CD4-positive, alpha-beta memory T cell (primary cell): ENCODE results near the gene PTPN18. TPM values are rescaled to one million over a fixed set of nuclear protein-coding genes. Genes with fewer than 3 reads are reported as not detected.
"Not testable (repeated sequence)": the region's sequence is repeated elsewhere in the genome, so short reads cannot be mapped to it uniquely, and the experiment has no call there.

Experiments used
- CTCF ChIA-PET: fragments of 350-600 bp; sonication (Branson Sonifier 250); formaldehyde crosslinking; loops from one replicate; lab custom pipeline; 2021; ENCODE audit warnings: inconsistent platforms; ENCODE audit not compliant: partially characterized antibody; lab: Charles Lee
- POLR2A ChIA-PET: fragments of 350-600 bp; sonication (Branson Sonifier 250); formaldehyde crosslinking; loops from one replicate; lab custom pipeline; 2021; ENCODE audit not compliant: partially characterized antibody; lab: Charles Lee
- DNase-seq, 5 donors: peaks; one replicate each; pipeline versions ENCODE4 v3.0.0 to v3.0.0-alpha.2; 2020 to 2022; ENCODE audit warnings: mixed read lengths in 1 of 5
- H3K27ac ChIP-seq: one replicate; pipeline ENCODE4 v1.7.0; 2013; ENCODE audit warnings: low read depth, low read length
- H3K27me3 ChIP-seq: 2 replicates; pipeline ENCODE4 v1.7.0; 2013; ENCODE audit warnings: mild to moderate bottlenecking, low read length, moderate library complexity; ENCODE audit not compliant: insufficient read depth
- H3K36me3 ChIP-seq: 2 replicates; pipeline ENCODE4 v1.7.0; 2013; ENCODE audit warnings: mild to moderate bottlenecking, low read length, moderate library complexity; ENCODE audit not compliant: insufficient read depth
- H3K4me1 ChIP-seq: 2 replicates; pipeline ENCODE4 v1.7.0; 2013; ENCODE audit warnings: mild to moderate bottlenecking, low read length, moderate library complexity; ENCODE audit not compliant: insufficient read depth
- H3K4me3 ChIP-seq, 2 donors: one replicate each; pipeline ENCODE4 v1.7.0; 2013; ENCODE audit warnings: low read length in 2 of 2, mild to moderate bottlenecking in 1 of 2
- H3K9me3 ChIP-seq, 2 donors: one replicate each; pipeline ENCODE4 v1.7.0; 2013; ENCODE audit warnings: low read length in 2 of 2, control low read depth in 1 of 2; ENCODE audit not compliant: control insufficient read depth in 1 of 2
- H3K27ac Mint-ChIP-seq, 7 donors: one replicate each; pipeline ENCODE4 v1.8.0; 2020 to 2021; ENCODE audit warnings: mixed read lengths in 7 of 7, mild to moderate bottlenecking in 6 of 7, inconsistent platforms in 3 of 7, moderate library complexity in 3 of 7
- H3K27me3 Mint-ChIP-seq, 2 donors: one replicate each; pipeline ENCODE4 v1.8.0; 2020 to 2021; ENCODE audit warnings: mixed read lengths in 2 of 2
- H3K36me3 Mint-ChIP-seq, 2 donors: one replicate each; pipeline ENCODE4 v1.8.0; 2020 to 2021; ENCODE audit warnings: mixed read lengths in 2 of 2, inconsistent platforms in 1 of 2, mild to moderate bottlenecking in 1 of 2
- H3K4me1 Mint-ChIP-seq, 4 donors: one replicate each; pipeline ENCODE4 v1.8.0; 2020 to 2021; ENCODE audit warnings: mixed read lengths in 4 of 4, mild to moderate bottlenecking in 1 of 4
- H3K4me3 Mint-ChIP-seq, 8 donors: one replicate each; pipeline ENCODE4 v1.8.0; 2020 to 2021; ENCODE audit warnings: mixed read lengths in 8 of 8, mild to moderate bottlenecking in 7 of 8, moderate library complexity in 6 of 8, inconsistent platforms in 3 of 8
- H3K9me3 Mint-ChIP-seq, 8 donors: one replicate each; pipeline ENCODE4 v1.8.0; 2020 to 2021; ENCODE audit warnings: mixed read lengths in 8 of 8, mild to moderate bottlenecking in 5 of 8, inconsistent platforms in 3 of 8, moderate library complexity in 1 of 8
- intact Hi-C: fragments of 100-400 bp; cut with micrococcal nuclease; formaldehyde crosslinking; loops from one replicate; pipeline ENCODE4 v1.15.1; 2023
- polyA plus RNA-seq, 2 donors: library from polyadenylated mRNA; unstranded; fragments of 300-500 nt; fragmentation: Illumina TruSeq; gene quantifications; one replicate each; pipeline ENCODE4 v1.2.3, GENCODE V29; 2021
- total RNA-seq, 2 experiments: library from RNA; stranded (reverse); gene quantifications; one replicate each; pipeline ENCODE4 v1.2.3, GENCODE V29; 2021

PTPN18 gene
- total and polyA plus RNA-seq, 4 experiments from 2014 or later = 30.9 to 67.2 (median 60.5) TPM

DNA sequence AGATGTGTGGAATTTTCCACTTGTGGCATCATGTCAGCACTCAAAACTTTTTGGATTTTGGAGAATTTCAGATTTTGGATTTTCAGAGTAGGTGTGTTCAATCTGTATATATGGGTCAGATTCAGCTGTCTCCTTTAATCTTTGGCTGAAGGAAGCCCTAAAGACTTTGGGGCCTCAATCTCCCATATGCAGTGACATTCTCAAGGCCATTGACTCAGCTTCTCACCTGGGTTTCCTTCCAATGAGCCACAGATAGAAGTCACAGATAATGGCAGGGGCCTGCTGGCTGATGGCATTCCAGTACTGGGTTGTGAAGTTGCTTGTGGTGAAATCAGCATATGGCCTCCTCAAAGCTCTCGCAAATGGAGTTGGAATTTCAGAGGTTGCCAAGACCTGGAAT, 63.0 kb downstream of the PTPN18 start:
- intact Hi-C loops, H3K27ac Mint-ChIP-seq, H3K4me3 ChIP-seq, H3K4me3 Mint-ChIP-seq, H3K4me1 Mint-ChIP-seq, H3K27me3 ChIP-seq, H3K27ac ChIP-seq, CTCF ChIA-PET, H3K36me3 Mint-ChIP-seq, H3K9me3 Mint-ChIP-seq, H3K27me3 Mint-ChIP-seq, H3K4me1 ChIP-seq, H3K9me3 ChIP-seq, H3K36me3 ChIP-seq, POLR2A ChIA-PET, DNase-seq: not testable (repeated sequence)

Other genes with a start within 250 kb of the PTPN18 start
- gene POTEF, start 226.8 kb upstream of the PTPN18 start, total RNA-seq = not detected
- gene POTEF, start 226.8 kb upstream of the PTPN18 start, polyA plus RNA-seq = under 1 TPM in 1 of 2 donors, not detected in 1; 0.16 TPM
- gene CCDC74B, start 210.9 kb upstream of the PTPN18 start, total RNA-seq = under 1 TPM; 0.12 to 0.30 TPM
- not detected for gene CCDC74B, start 210.9 kb upstream of the PTPN18 start, polyA plus RNA-seq
- gene SMPD4, start 174.5 kb upstream of the PTPN18 start, total RNA-seq = 10 to 100 TPM; 48.8 to 51.5 TPM
- gene SMPD4, start 174.5 kb upstream of the PTPN18 start, polyA plus RNA-seq = 10 to 100 TPM; 26.1 to 41.4 TPM
- gene MZT2B, start 173.8 kb upstream of the PTPN18 start, total RNA-seq = 100 to 1,000 TPM; 205 to 207 TPM
- gene MZT2B, start 173.8 kb upstream of the PTPN18 start, polyA plus RNA-seq = 100 to 1,000 TPM; 184 to 199 TPM
- not detected for gene TUBA3E, start 157.6 kb upstream of the PTPN18 start, total RNA-seq
- gene TUBA3E, start 157.6 kb upstream of the PTPN18 start, polyA plus RNA-seq = not detected
- gene IMP4, start 13.2 kb upstream of the PTPN18 start, total RNA-seq = 10 to 100 TPM; 72.6 to 73.9 TPM
- gene IMP4, start 13.2 kb upstream of the PTPN18 start, polyA plus RNA-seq = 10 to 100 TPM; 92.8 to 96.7 TPM
- not detected for gene POTEI, start 153.3 kb downstream of the PTPN18 start, total RNA-seq
- gene POTEI, start 153.3 kb downstream of the PTPN18 start, polyA plus RNA-seq = not detected
- not detected for gene CFC1B, start 165.2 kb downstream of the PTPN18 start, total RNA-seq
- gene CFC1B, start 165.2 kb downstream of the PTPN18 start, polyA plus RNA-seq = not detected
- not detected for gene CFC1, start 243.5 kb downstream of the PTPN18 start, total RNA-seq
- gene CFC1, start 243.5 kb downstream of the PTPN18 start, polyA plus RNA-seq = not detected